ENCODE results near the gene UBE2D3.

Gene UBE2D3

GRCh38 chr4:102860611-102861324 is 33.4 kb upstream of the UBE2D3 start:
- Histone ChIP-seq H3K27ac (ENCODE audit: low read length) (no peak overlapping the region), H3K9me2 (replicated peaks; ENCODE audit: insufficient read depth, low read length) (no peaks in the 10 kb centered on the region), H3K36me3 (replicated peaks; ENCODE audit: insufficient read depth, low read length) (no peaks in the 10 kb centered on the region), H4K20me1 (ENCODE audit: insufficient read depth, low read length) (no peaks in the 10 kb centered on the region), H3K9me3 (replicated peaks; ENCODE audit: insufficient read depth, low read length) (no peaks in the 10 kb centered on the region), H3K4me1 (ENCODE audit: low read length) (no peaks in the 10 kb centered on the region), H3K4me2 (ENCODE audit: low read depth, low read length) (no peak overlapping the region), H3K79me2 (ENCODE audit: low read length) (peaks cover 17% of the 10 kb centered on the region), H3K4me3 (ENCODE audit: low read length) (no peak overlapping the region), H2AFZ (ENCODE audit: low read length) (no peak overlapping the region), H3F3A (ENCODE audit: insufficient read depth, low read length) (no peaks in the 10 kb centered on the region), H3K9ac (ENCODE audit: low read length) (no peak overlapping the region), H3K27me3 (replicated peaks; ENCODE audit: insufficient read depth, low read length) (no peaks in the 10 kb centered on the region)
- TF ChIP-seq EZH2 (optimal IDR thresholded peaks at IDR 0.05; ENCODE audit: low read depth, low read length) (no peak), EZH2phosphoT487 (IDR thresholded peaks at IDR 0.05; ENCODE audit: low read length) (no peak), CTCF (IDR thresholded peaks at IDR 0.05; ENCODE audit: low read length) (no peak)
- no peak for DNase-seq

GRCh38 chr4:102858828-102859464 is 31.6 kb upstream of the UBE2D3 start:
- TF ChIP-seq EZH2phosphoT487 (IDR thresholded peaks at IDR 0.05; ENCODE audit: low read length) (no peak), CTCF (IDR thresholded peaks at IDR 0.05; ENCODE audit: low read length) (no peak), EZH2 (optimal IDR thresholded peaks at IDR 0.05; ENCODE audit: low read depth, low read length) (no peak)
- H3K27ac ChIP-seq (ENCODE audit: low read length) = no peak overlapping the region
- no peaks in the 10 kb centered on the region for H3K9me2 ChIP-seq (replicated peaks; ENCODE audit: insufficient read depth, low read length)
- H4K20me1 ChIP-seq (ENCODE audit: insufficient read depth, low read length) = no peaks in the 10 kb centered on the region
- no peaks in the 10 kb centered on the region for H3F3A ChIP-seq (ENCODE audit: insufficient read depth, low read length)
- H3K9me3 ChIP-seq (replicated peaks; ENCODE audit: insufficient read depth, low read length) = no peaks in the 10 kb centered on the region
- H3K27me3 ChIP-seq (replicated peaks; ENCODE audit: insufficient read depth, low read length) = no peaks in the 10 kb centered on the region
- no peak overlapping the region for H2AFZ ChIP-seq (ENCODE audit: low read length)
- H3K4me2 ChIP-seq (ENCODE audit: low read depth, low read length) = no peak overlapping the region
- peaks cover 4% of the 10 kb centered on the region for H3K79me2 ChIP-seq (ENCODE audit: low read length)
- H3K9ac ChIP-seq (ENCODE audit: low read length) = no peak overlapping the region
- no peaks in the 10 kb centered on the region for H3K4me1 ChIP-seq (ENCODE audit: low read length)
- DNase-seq = no peak
- no peak overlapping the region for H3K4me3 ChIP-seq (ENCODE audit: low read length)
- no peaks in the 10 kb centered on the region for H3K36me3 ChIP-seq (replicated peaks; ENCODE audit: insufficient read depth, low read length)

- H3K79me2 ChIP-seq (ENCODE audit: low read length) = no peaks in the 10 kb centered on the region
Measured at GRCh38 chr4:102850370-102850769, 23.0 kb upstream of the UBE2D3 start.

More at GRCh38 chr4:102850370-102850769, 23.0 kb upstream of the UBE2D3 start:
- Histone ChIP-seq H3K9me3 (replicated peaks; ENCODE audit: insufficient read depth, low read length) (no peaks in the 10 kb centered on the region), H2AFZ (ENCODE audit: low read length) (no peak overlapping the region), H3K4me1 (ENCODE audit: low read length) (no peaks in the 10 kb centered on the region), H3K9me2 (replicated peaks; ENCODE audit: insufficient read depth, low read length) (no peaks in the 10 kb centered on the region), H4K20me1 (ENCODE audit: insufficient read depth, low read length) (no peaks in the 10 kb centered on the region), H3K4me2 (ENCODE audit: low read depth, low read length) (no peak overlapping the region), H3K4me3 (ENCODE audit: low read length) (no peak overlapping the region), H3K36me3 (replicated peaks; ENCODE audit: insufficient read depth, low read length) (no peaks in the 10 kb centered on the region), H3K9ac (ENCODE audit: low read length) (no peak overlapping the region), H3K27me3 (replicated peaks; ENCODE audit: insufficient read depth, low read length) (no peaks in the 10 kb centered on the region), H3F3A (ENCODE audit: insufficient read depth, low read length) (no peaks in the 10 kb centered on the region; the same call in 1 of the 2 replicates), H3K27ac (ENCODE audit: low read length) (no peak overlapping the region)
- TF ChIP-seq EZH2phosphoT487 (IDR thresholded peaks at IDR 0.05; ENCODE audit: low read length) (no peak), CTCF (IDR thresholded peaks at IDR 0.05; ENCODE audit: low read length) (no peak), EZH2 (optimal IDR thresholded peaks at IDR 0.05; ENCODE audit: low read depth, low read length) (no peak)
- no peak for DNase-seq
